Urinary bladder (tissue), 4 donors: ENCODE data around the gene RALB. TPM values are rescaled to one million over a fixed set of nuclear protein-coding genes. Genes with fewer than 3 reads are reported as not detected.

Experiments
- DNase-seq: peaks from one replicate; pipeline ENCODE4 v3.0.0-alpha.2; 2015; ENCODE audit errors: extremely low spot score
- H3K27ac ChIP-seq: one replicate; pipeline ENCODE4 v1.5.1; 2013; ENCODE audit warnings: low read depth, mild to moderate bottlenecking, moderate library complexity
- H3K36me3 ChIP-seq: one replicate; pipeline ENCODE4 v1.6.1; 2013; ENCODE audit warnings: mild to moderate bottlenecking, moderate library complexity; ENCODE audit not compliant: insufficient read depth
- H3K4me1 ChIP-seq: one replicate; pipeline ENCODE4 v1.6.1; 2013; ENCODE audit warnings: mild to moderate bottlenecking, moderate library complexity; ENCODE audit not compliant: insufficient read depth
- H3K4me3 ChIP-seq: one replicate; pipeline ENCODE4 v1.5.1; 2013; ENCODE audit warnings: low read depth, low read length
- WGBS: extraction: QIAGEN DNeasy Blood & Tissue Kit; methylation state at CpG from one replicate; pipeline ENCODE4 v1.1.7; 2013; 5-methylcytosine and 5-hydroxymethylcytosine counted together
- polyA plus RNA-seq: library from polyadenylated mRNA; stranded (reverse); fragments of 200-250 nt; gene quantifications from one replicate; pipeline ENCODE4 v1.2.3, GENCODE V29; 2013
- total RNA-seq: library from RNA; depleted of rRNA; stranded (reverse); fragments of >200 nt; gene quantifications from one replicate; pipeline ENCODE4 v1.2.3, GENCODE V29; 2014
- donor health status: healthy with polysubstance abuse.
- donor health status: healthy.

The RALB gene
- total RNA-seq (60.9 TPM), polyA plus RNA-seq (72.2 TPM)

GRCh38 chr2:120252225-120253020, at the start of gene RALB:
Gene RALB, plus strand, starts transcription at chr2:120252852. Its CDS starts 25,813 bp downstream, at chr2:120278665.
- no peaks in the 10 kb centered on the region for H3K36me3 ChIP-seq
- H3K27ac ChIP-seq: peak within 1 kb of the TSS; percentile 84
- DNase-seq: peak; percentile 93
- WGBS: under 1% methylated on average over 70 of the region's 71 CpGs
- H3K4me1 ChIP-seq: no peaks in the 10 kb centered on the region
- H3K4me3 ChIP-seq: peak within 1 kb of the TSS; percentile 91

- H3K4me3 ChIP-seq: no peak overlapping the region
- no peak overlapping the region for H3K27ac ChIP-seq
- no peak for DNase-seq
- H3K4me1 ChIP-seq: no peaks in the 10 kb centered on the region
- WGBS: 66% methylated on average over 10 of the region's 10 CpGs
- H3K36me3 ChIP-seq: no peaks in the 10 kb centered on the region
Measured at GRCh38 chr2:120203251-120204021, 49.2 kb upstream of the RALB start.

- Histone ChIP-seq H3K36me3 (no peaks in the 10 kb centered on the region), H3K4me1 (no peaks in the 10 kb centered on the region), H3K4me3 (no peak overlapping the region), H3K27ac (no peak overlapping the region)
- 81% methylated on average over 5 of the region's 5 CpGs for WGBS
- DNase-seq: no peak
Measured at GRCh38 chr2:120204022-120204405, 48.6 kb upstream of the RALB start.

- no peaks in the 10 kb centered on the region for H3K36me3 ChIP-seq
- no peak overlapping the region for H3K27ac ChIP-seq
- 81% methylated on average over 3 of the region's 3 CpGs for WGBS
- no peak for DNase-seq
- no peaks in the 10 kb centered on the region for H3K4me1 ChIP-seq
- H3K4me3 ChIP-seq: no peak overlapping the region
Measured at GRCh38 chr2:120204417-120204816, 48.2 kb upstream of the RALB start.

- 93% methylated on average over 12 of the region's 12 CpGs for WGBS
- H3K4me1 ChIP-seq: no peaks in the 10 kb centered on the region
- H3K36me3 ChIP-seq: no peaks in the 10 kb centered on the region
- H3K4me3 ChIP-seq: no peak overlapping the region
- no peak for DNase-seq
- H3K27ac ChIP-seq: no peak overlapping the region
Measured at GRCh38 chr2:120204945-120205670, 47.5 kb upstream of the RALB start.

GRCh38 chr2:120206022-120206581, 46.5 kb upstream of the RALB start:
- Histone ChIP-seq H3K4me3 (no peak overlapping the region), H3K36me3 (no peaks in the 10 kb centered on the region), H3K27ac (no peak overlapping the region), H3K4me1 (no peaks in the 10 kb centered on the region)
- 71% methylated on average over 8 of the region's 8 CpGs for WGBS
- DNase-seq: no peak

GRCh38 chr2:120208381-120209353, 44.0 kb upstream of the RALB start:
- H3K36me3 ChIP-seq: no peaks in the 10 kb centered on the region
- no peak overlapping the region for H3K27ac ChIP-seq
- no peak for DNase-seq
- H3K4me1 ChIP-seq: no peaks in the 10 kb centered on the region
- H3K4me3 ChIP-seq: no peak overlapping the region
- 94% methylated on average over 10 of the region's 10 CpGs for WGBS

GRCh38 chr2:120209427-120210269, 43.0 kb upstream of the RALB start:
- H3K27ac ChIP-seq: no peak overlapping the region
- 85% methylated on average over 12 of the region's 12 CpGs for WGBS
- H3K36me3 ChIP-seq: no peaks in the 10 kb centered on the region
- DNase-seq: no peak
- H3K4me3 ChIP-seq: no peak overlapping the region
- no peaks in the 10 kb centered on the region for H3K4me1 ChIP-seq

GRCh38 chr2:120210270-120210693, 42.4 kb upstream of the RALB start:
- Histone ChIP-seq H3K27ac (no peak overlapping the region), H3K4me1 (no peaks in the 10 kb centered on the region), H3K4me3 (no peak overlapping the region), H3K36me3 (no peaks in the 10 kb centered on the region)
- no peak for DNase-seq
- WGBS: 68% methylated on average over 10 of the region's 10 CpGs

GRCh38 chr2:120218181-120218580, 34.5 kb upstream of the RALB start:
- WGBS: 95% methylated on average over 5 of the region's 5 CpGs
- H3K4me1 ChIP-seq: no peaks in the 10 kb centered on the region
- no peaks in the 10 kb centered on the region for H3K36me3 ChIP-seq
- H3K27ac ChIP-seq: no peak overlapping the region
- H3K4me3 ChIP-seq: no peak overlapping the region
- DNase-seq: no peak

GRCh38 chr2:120219291-120219690, 33.4 kb upstream of the RALB start:
- DNase-seq: no peak
- WGBS: 95% methylated on average over 5 of the region's 5 CpGs
- Histone ChIP-seq H3K4me1 (no peaks in the 10 kb centered on the region), H3K27ac (no peak overlapping the region), H3K4me3 (no peak overlapping the region), H3K36me3 (no peaks in the 10 kb centered on the region)

GRCh38 chr2:120219766-120220165, 32.9 kb upstream of the RALB start:
- no peak for DNase-seq
- Histone ChIP-seq H3K27ac (no peak overlapping the region), H3K4me3 (no peak overlapping the region), H3K36me3 (no peaks in the 10 kb centered on the region), H3K4me1 (no peaks in the 10 kb centered on the region)
- WGBS: 86% methylated on average over 5 of the region's 5 CpGs
